CD8-positive, alpha-beta memory T cell (primary cell): Measurements from ENCODE around the gene SYT17. TPM values are rescaled to one million over a fixed set of nuclear protein-coding genes. Genes with fewer than 3 reads are reported as not detected.

Source experiments
- CTCF ChIA-PET: fragments of 350-600 bp; sonication (Branson Sonifier 250); formaldehyde crosslinking; loops from one replicate; lab custom pipeline; 2021; ENCODE audit warnings: antibody characterized with exemption; lab: Charles Lee
- POLR2A ChIA-PET: fragments of 350-600 bp; sonication (Branson Sonifier 250); formaldehyde crosslinking; loops from one replicate; lab custom pipeline; 2021; ENCODE audit warnings: antibody characterized with exemption; lab: Charles Lee
- DNase-seq, 5 donors: peaks; one replicate each; pipeline versions ENCODE4 v3.0.0 to v3.0.0-alpha.2; 2020 to 2022; ENCODE audit warnings: mixed read lengths in 1 of 5
- H3K27ac ChIP-seq: one replicate; pipeline ENCODE4 v1.7.0; 2013; ENCODE audit warnings: low read depth, mild to moderate bottlenecking, low read length, moderate library complexity
- H3K27me3 ChIP-seq: 2 replicates; pipeline ENCODE4 v1.7.0; 2013; ENCODE audit warnings: low read length, mild to moderate bottlenecking; ENCODE audit not compliant: insufficient read depth, poor library complexity, severe bottlenecking
- H3K36me3 ChIP-seq: 2 replicates; pipeline ENCODE4 v1.7.0; 2013; ENCODE audit warnings: mild to moderate bottlenecking, low read length, moderate library complexity; ENCODE audit not compliant: insufficient read depth
- H3K4me1 ChIP-seq: 2 replicates; pipeline ENCODE4 v1.7.0; 2013; ENCODE audit warnings: mild to moderate bottlenecking, low read length, moderate library complexity; ENCODE audit not compliant: insufficient read depth
- H3K4me3 ChIP-seq: 2 replicates; pipeline ENCODE4 v1.7.0; 2013; ENCODE audit warnings: mild to moderate bottlenecking, low read length
- H3K9me3 ChIP-seq: 2 replicates; pipeline ENCODE4 v1.7.0; 2013; ENCODE audit warnings: mild to moderate bottlenecking, low read length
- H3K27ac Mint-ChIP-seq, 8 donors: one replicate each; pipeline ENCODE4 v1.8.0; 2020 to 2021; ENCODE audit warnings: mixed read lengths in 8 of 8, mild to moderate bottlenecking in 6 of 8, inconsistent platforms in 3 of 8, moderate library complexity in 3 of 8
- H3K27me3 Mint-ChIP-seq, 2 donors: one replicate each; pipeline ENCODE4 v1.8.0; 2020 to 2021; ENCODE audit warnings: mixed read lengths in 2 of 2, mild to moderate bottlenecking in 1 of 2, moderate library complexity in 1 of 2
- H3K36me3 Mint-ChIP-seq, 3 donors: one replicate each; pipeline ENCODE4 v1.8.0; 2020 to 2021; ENCODE audit warnings: mixed read lengths in 3 of 3, inconsistent platforms in 1 of 3, mild to moderate bottlenecking in 1 of 3
- H3K4me1 Mint-ChIP-seq, 3 donors: one replicate each; pipeline ENCODE4 v1.8.0; 2020 to 2021; ENCODE audit warnings: mixed read lengths in 3 of 3, inconsistent platforms in 1 of 3, mild to moderate bottlenecking in 1 of 3
- H3K4me3 Mint-ChIP-seq, 7 donors: one replicate each; pipeline ENCODE4 v1.8.0; 2020 to 2021; ENCODE audit warnings: mixed read lengths in 7 of 7, mild to moderate bottlenecking in 6 of 7, moderate library complexity in 4 of 7, inconsistent platforms in 2 of 7
- H3K9me3 Mint-ChIP-seq, 5 donors: one replicate each; pipeline ENCODE4 v1.8.0; 2020 to 2022; ENCODE audit warnings: mixed read lengths in 5 of 5, mild to moderate bottlenecking in 3 of 5, moderate library complexity in 2 of 5, inconsistent platforms in 1 of 5
- polyA plus RNA-seq: library from polyadenylated mRNA; unstranded; fragments of 300-500 nt; fragmentation: Illumina TruSeq; gene quantifications from one replicate; pipeline ENCODE4 v1.2.3, GENCODE V29; 2021
- total RNA-seq, 2 experiments: library from RNA; stranded (reverse); gene quantifications; one replicate each; pipeline ENCODE4 v1.2.3, GENCODE V29; 2021

SYT17 gene
- total and polyA plus RNA-seq, 3 experiments from 2014 or later = not detected

- Mint-ChIP-seq H3K27me3 (no peaks in the 10 kb centered on the region), H3K36me3 (no peaks in the 10 kb centered on the region), H3K27ac (no peak overlapping the region), H3K4me3 (no peak overlapping the region), H3K4me1 (no peaks in the 10 kb centered on the region), H3K9me3 (peaks cover 4 to 15% (median 7%) of the 10 kb centered on the region in 5 donors)
- Histone ChIP-seq H3K4me3 (no peak overlapping the region), H3K4me1 (no peaks in the 10 kb centered on the region), H3K27me3 (no peaks in the 10 kb centered on the region), H3K27ac (no peak overlapping the region), H3K36me3 (no peaks in the 10 kb centered on the region), H3K9me3 (no peaks in the 10 kb centered on the region)
- ChIA-PET POLR2A (no interaction called here), CTCF (no interaction called here)
- DNase-seq = no peak
Observed at GRCh38 chr16:19265380-19265930, 97.4 kb downstream of the SYT17 start.

- Mint-ChIP-seq H3K27me3 (peaks cover 2 to 3% of the 10 kb centered on the region in 2 donors), H3K36me3 (no peaks in the 10 kb centered on the region), H3K4me1 (no peaks in the 10 kb centered on the region), H3K9me3 (peaks cover 4 to 15% (median 7%) of the 10 kb centered on the region in 5 donors), H3K27ac (no peak overlapping the region), H3K4me3 (peak overlapping the region in 1 of 7 donors; percentile 34)
- no peak for DNase-seq
- Histone ChIP-seq H3K9me3 (no peaks in the 10 kb centered on the region), H3K27me3 (no peaks in the 10 kb centered on the region), H3K4me3 (no peak overlapping the region), H3K4me1 (no peaks in the 10 kb centered on the region), H3K27ac (no peak overlapping the region), H3K36me3 (no peaks in the 10 kb centered on the region)
- ChIA-PET POLR2A (no interaction called here), CTCF (no interaction called here)
Observed at GRCh38 chr16:19266774-19267173, 98.7 kb downstream of the SYT17 start.

- Mint-ChIP-seq H3K9me3 (peaks cover 4 to 11% (median 5%) of the 10 kb centered on the region in 5 donors), H3K27me3 (peaks cover 2 to 7% of the 10 kb centered on the region in 2 donors), H3K36me3 (no peaks in the 10 kb centered on the region), H3K27ac (no peak overlapping the region), H3K4me1 (no peaks in the 10 kb centered on the region), H3K4me3 (no peak overlapping the region)
- ChIA-PET POLR2A (no interaction called here), CTCF (no interaction called here)
- Histone ChIP-seq H3K36me3 (no peaks in the 10 kb centered on the region), H3K9me3 (no peaks in the 10 kb centered on the region), H3K4me3 (no peak overlapping the region), H3K27ac (no peak overlapping the region), H3K27me3 (no peaks in the 10 kb centered on the region), H3K4me1 (no peaks in the 10 kb centered on the region)
- no peak for DNase-seq
Observed at GRCh38 chr16:19269098-19269497, 101.1 kb downstream of the SYT17 start.

- Histone ChIP-seq H3K36me3 (no peaks in the 10 kb centered on the region), H3K27ac (no peak overlapping the region), H3K9me3 (no peaks in the 10 kb centered on the region), H3K4me1 (no peaks in the 10 kb centered on the region), H3K4me3 (no peak overlapping the region), H3K27me3 (no peaks in the 10 kb centered on the region)
- Mint-ChIP-seq H3K4me3 (no peak overlapping the region), H3K36me3 (no peaks in the 10 kb centered on the region), H3K27ac (no peak overlapping the region), H3K9me3 (no peaks in the 10 kb centered on the region), H3K27me3 (peaks cover 2 to 7% of the 10 kb centered on the region in 2 donors), H3K4me1 (no peaks in the 10 kb centered on the region)
- ChIA-PET POLR2A (no interaction called here), CTCF (no interaction called here)
- DNase-seq = no peak
Observed at GRCh38 chr16:19274165-19274797, 106.2 kb downstream of the SYT17 start.

- ChIA-PET POLR2A (no interaction called here), CTCF (no interaction called here)
- Mint-ChIP-seq H3K4me3 (no peak overlapping the region), H3K36me3 (no peaks in the 10 kb centered on the region), H3K27ac (no peak overlapping the region), H3K27me3 (no peaks in the 10 kb centered on the region), H3K9me3 (no peaks in the 10 kb centered on the region), H3K4me1 (no peaks in the 10 kb centered on the region)
- H3K4me3 ChIP-seq = no peak overlapping the region
- H3K4me1 ChIP-seq = no peaks in the 10 kb centered on the region
- H3K27me3 ChIP-seq = no peaks in the 10 kb centered on the region
- H3K27ac ChIP-seq = no peak overlapping the region
- no peak for DNase-seq
- no peaks in the 10 kb centered on the region for H3K36me3 ChIP-seq
- no peaks in the 10 kb centered on the region for H3K9me3 ChIP-seq
Observed at GRCh38 chr16:19278403-19278802, 110.4 kb downstream of the SYT17 start.

GRCh38 chr16:19281246-19281645, 113.2 kb downstream of the SYT17 start:
- Histone ChIP-seq H3K9me3 (no peaks in the 10 kb centered on the region), H3K4me3 (no peak overlapping the region), H3K36me3 (no peaks in the 10 kb centered on the region), H3K27ac (no peak overlapping the region), H3K27me3 (no peaks in the 10 kb centered on the region), H3K4me1 (no peaks in the 10 kb centered on the region)
- ChIA-PET POLR2A (no interaction called here), CTCF (no interaction called here)
- Mint-ChIP-seq H3K27me3 (no peaks in the 10 kb centered on the region), H3K9me3 (no peaks in the 10 kb centered on the region), H3K36me3 (no peaks in the 10 kb centered on the region), H3K4me3 (no peak overlapping the region), H3K27ac (no peak overlapping the region), H3K4me1 (no peaks in the 10 kb centered on the region)
- DNase-seq = no peak

- Histone ChIP-seq H3K36me3 (no peaks in the 10 kb centered on the region), H3K27ac (no peak overlapping the region), H3K27me3 (no peaks in the 10 kb centered on the region), H3K4me1 (no peaks in the 10 kb centered on the region), H3K4me3 (no peak overlapping the region), H3K9me3 (no peaks in the 10 kb centered on the region)
- H3K36me3 Mint-ChIP-seq = no peaks in the 10 kb centered on the region
- DNase-seq = no peak
- no peaks in the 10 kb centered on the region for H3K4me1 Mint-ChIP-seq
- H3K9me3 Mint-ChIP-seq = no peaks in the 10 kb centered on the region
- ChIA-PET CTCF (no interaction called here), POLR2A (no interaction called here)
- H3K27me3 Mint-ChIP-seq = no peaks in the 10 kb centered on the region
- no peak overlapping the region for H3K4me3 Mint-ChIP-seq
- no peak overlapping the region for H3K27ac Mint-ChIP-seq
Observed at GRCh38 chr16:19282101-19282500, 114.1 kb downstream of the SYT17 start.

- Mint-ChIP-seq H3K4me3 (no peak overlapping the region), H3K9me3 (no peaks in the 10 kb centered on the region), H3K27me3 (peaks cover 0 to 4% of the 10 kb centered on the region in 2 donors), H3K4me1 (no peaks in the 10 kb centered on the region), H3K27ac (no peak overlapping the region), H3K36me3 (no peaks in the 10 kb centered on the region)
- Histone ChIP-seq H3K4me1 (no peaks in the 10 kb centered on the region), H3K36me3 (no peaks in the 10 kb centered on the region), H3K27me3 (no peaks in the 10 kb centered on the region), H3K27ac (no peak overlapping the region), H3K4me3 (no peak overlapping the region), H3K9me3 (no peaks in the 10 kb centered on the region)
- DNase-seq = no peak
- ChIA-PET CTCF (no interaction called here), POLR2A (no interaction called here)
Observed at GRCh38 chr16:19283637-19284036, 115.6 kb downstream of the SYT17 start.
